Measurements from ENCODE around the gene SLAMF7. TPM values are rescaled to one million over a fixed set of nuclear protein-coding genes. Genes with fewer than 3 reads are reported as not detected.
A peak's percentile ranks its signal among the peaks of the same experiment; 100 is the strongest.

SLAMF7 gene
- total and polyA plus RNA-seq, 2 donors (not counting 1 experiment from before 2014, with no cell fraction given): 13.1 to 52.6 TPM

DNA sequence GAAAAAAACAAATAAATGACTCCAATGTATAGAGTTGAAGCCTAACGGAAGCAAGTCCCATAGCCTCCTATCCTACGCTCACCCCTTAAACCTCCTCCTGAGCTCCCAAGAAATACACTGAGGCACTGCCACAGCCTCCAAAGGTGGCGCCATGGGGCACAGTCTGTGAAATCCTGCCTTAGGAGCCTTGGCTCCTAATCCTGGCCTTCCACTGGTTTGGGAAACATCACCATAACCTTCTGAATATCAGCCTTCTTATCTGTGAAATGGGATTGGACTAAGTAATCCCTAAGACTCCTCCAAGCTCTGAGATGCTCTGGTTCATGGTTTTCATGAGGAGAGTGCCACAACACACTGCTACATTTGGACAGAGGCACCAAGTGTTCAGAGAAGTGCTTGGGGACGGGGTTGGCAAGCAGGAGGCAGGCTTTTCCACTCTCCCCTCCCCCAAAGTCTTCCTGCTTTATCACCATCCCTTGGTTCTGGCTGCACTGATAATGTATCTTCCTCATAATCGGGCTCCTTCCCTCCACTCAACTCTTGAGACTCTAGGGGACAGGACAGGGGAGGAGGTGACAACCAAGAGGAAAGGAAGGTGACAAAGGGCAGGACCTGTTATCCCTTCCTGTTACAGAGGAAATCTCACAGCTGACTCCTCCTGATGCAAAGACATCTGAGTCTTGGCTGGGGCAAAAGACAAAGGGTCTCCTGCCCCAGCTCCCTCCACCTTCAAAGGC is 2.7 kb downstream of the SLAMF7 start:
- Histone ChIP-seq H3K9ac (ENCODE audit: low read length) (no peak overlapping the region), H3K4me2 (replicated peaks; ENCODE audit: low read depth, low read length, poor library complexity, severe bottlenecking) (no peak overlapping the region), H3K27me3 (replicated peaks in 1 of 4; ENCODE audit: control extremely low read depth in 1 of 4, control insufficient read depth in 3 of 4, insufficient read depth in 4 of 4, low read length in 3 of 4) (no peaks in the 10 kb centered on the region), H3K27ac (ENCODE audit: low read length in 2 of 2) (no peak overlapping the region), H2AFZ (ENCODE audit: insufficient read depth, low read depth, low read length, poor library complexity, severe bottlenecking) (no peak overlapping the region), H3K36me3 (replicated peaks in 1 of 2; ENCODE audit: control extremely low read depth in 1 of 2, control insufficient read depth in 1 of 2, extremely low read depth in 1 of 2, insufficient read depth in 2 of 2, low read length in 1 of 2) (no peaks in the 10 kb centered on the region), H3K79me2 (ENCODE audit: control insufficient read depth, insufficient read depth, low read length) (peaks cover 16% of the 10 kb centered on the region), H3K4me3 (ENCODE audit: control extremely low read depth in 1 of 5, extremely low read depth in 1 of 5, insufficient read depth in 1 of 5, low read depth in 2 of 5, low read length in 4 of 5) (no peak overlapping the region), H3K4me1 (ENCODE audit: control insufficient read depth in 2 of 2, insufficient read depth in 2 of 2, low read length in 2 of 2) (peaks cover 25 to 39% of the 10 kb centered on the region in 2 donors), H3K9me3 (ENCODE audit: control extremely low read depth in 1 of 3, control insufficient read depth in 2 of 3, insufficient read depth in 1 of 3, low read length in 2 of 3) (peaks cover 0 to 5% (median 4%) of the 10 kb centered on the region in 3 donors), H4K20me1 (ENCODE audit: control insufficient read depth, insufficient read depth, low read length, poor library complexity, severe bottlenecking) (no peaks in the 10 kb centered on the region)
- intact Hi-C loops (cut with micrococcal nuclease): no loop called here
- H3K4me3 Mint-ChIP-seq: peak overlapping the region; percentile 91
- CTCF ChIA-PET: interaction anchor here (1.1 to 6.2 kb wide), 3 partner anchors 9 to 211 kb away, joined by 3 to 35 read pairs (median 5); partner anchors contain the start of gene ITLN2
- no peak for TF ChIP-seq EZH2 (IDR thresholded peaks at IDR 0.05; ENCODE audit: borderline replicate concordance, insufficient read depth, low read depth, low read length, poor library complexity, severe bottlenecking)
- TF ChIP-seq CTCF (IDR thresholded peaks at IDR 0.05): no peak
- POLR2A ChIA-PET: no interaction called here
- ATAC-seq (ENCODE audit: low read depth): no peak
- H3K27me3 Mint-ChIP-seq: no peaks in the 10 kb centered on the region
- DNase-seq: no peak
- H3K27ac Mint-ChIP-seq: no peak overlapping the region
- WGBS (ENCODE audit: insufficient coverage): no CpG with 5 or more reads among the region's 5 CpGs
- peaks cover 3% of the 10 kb centered on the region for H3K9me3 Mint-ChIP-seq (ENCODE audit: insufficient read depth)
- H3K4me1 Mint-ChIP-seq: peaks cover 61% of the 10 kb centered on the region

DNA sequence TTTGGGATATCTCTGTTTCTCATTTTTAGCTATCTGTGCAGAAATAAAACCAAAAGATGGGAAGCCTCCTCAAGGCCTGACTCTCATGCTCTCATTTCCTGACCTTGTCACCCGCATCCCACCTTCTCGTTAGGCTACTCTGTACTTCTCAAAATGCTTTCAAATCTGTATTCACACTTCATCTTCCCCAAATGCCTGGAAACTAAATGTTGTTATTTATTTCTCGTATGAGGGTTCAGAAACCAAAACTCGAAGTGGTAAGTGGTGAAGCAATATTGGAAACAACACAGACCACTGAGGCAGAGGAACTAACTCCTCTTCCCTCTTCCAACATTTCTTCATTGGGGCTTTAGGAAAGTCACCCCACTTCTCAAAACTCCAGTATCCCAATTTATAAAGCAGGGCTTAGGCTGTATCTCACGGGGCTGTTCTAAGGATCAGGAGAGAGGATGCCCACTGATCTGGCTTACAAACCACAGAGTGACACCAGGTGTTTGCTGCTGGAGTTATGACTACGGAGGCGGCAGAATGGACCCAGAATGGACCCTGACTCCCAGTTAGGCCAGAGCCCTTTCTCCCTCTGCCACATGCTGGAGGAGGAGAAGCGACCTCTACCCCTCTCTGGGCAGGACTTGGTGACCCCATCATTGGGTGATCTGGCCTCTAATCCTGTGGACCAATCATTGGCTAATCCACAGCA is 3.5 kb downstream of the SLAMF7 start:
- H3K27me3 Mint-ChIP-seq: no peaks in the 10 kb centered on the region
- CTCF ChIA-PET: interaction anchor here (0.6 to 6.2 kb wide), 4 partner anchors 8 to 210 kb away, joined by 3 to 35 read pairs (median 3); partner anchors contain the start of gene ITLN2
- Histone ChIP-seq H3K79me2 (ENCODE audit: control insufficient read depth, insufficient read depth, low read length) (peaks cover 16% of the 10 kb centered on the region), H4K20me1 (ENCODE audit: control insufficient read depth, insufficient read depth, low read length, poor library complexity, severe bottlenecking) (no peaks in the 10 kb centered on the region), H3K4me1 (ENCODE audit: control insufficient read depth in 2 of 2, insufficient read depth in 2 of 2, low read length in 2 of 2) (peaks cover 25 to 39% of the 10 kb centered on the region in 2 donors), H3K27me3 (replicated peaks in 1 of 4; ENCODE audit: control extremely low read depth in 1 of 4, control insufficient read depth in 3 of 4, insufficient read depth in 4 of 4, low read length in 3 of 4) (no peaks in the 10 kb centered on the region), H3K9ac (ENCODE audit: low read length) (no peak overlapping the region), H3K4me2 (replicated peaks; ENCODE audit: low read depth, low read length, poor library complexity, severe bottlenecking) (no peak overlapping the region), H2AFZ (ENCODE audit: insufficient read depth, low read depth, low read length, poor library complexity, severe bottlenecking) (no peak overlapping the region), H3K9me3 (ENCODE audit: control extremely low read depth in 1 of 3, control insufficient read depth in 2 of 3, insufficient read depth in 1 of 3, low read length in 2 of 3) (peaks cover 0 to under 1% (median 0%) of the 10 kb centered on the region in 3 donors), H3K4me3 (ENCODE audit: control extremely low read depth in 1 of 5, extremely low read depth in 1 of 5, insufficient read depth in 1 of 5, low read depth in 2 of 5, low read length in 4 of 5) (no peak overlapping the region), H3K36me3 (replicated peaks in 1 of 2; ENCODE audit: control extremely low read depth in 1 of 2, control insufficient read depth in 1 of 2, extremely low read depth in 1 of 2, insufficient read depth in 2 of 2, low read length in 1 of 2) (no peaks in the 10 kb centered on the region), H3K27ac (ENCODE audit: low read length in 2 of 2) (no peak overlapping the region)
- H3K27ac Mint-ChIP-seq: peak overlapping the region; percentile 13
- intact Hi-C loops (cut with micrococcal nuclease): no loop called here
- TF ChIP-seq EZH2 (IDR thresholded peaks at IDR 0.05; ENCODE audit: borderline replicate concordance, insufficient read depth, low read depth, low read length, poor library complexity, severe bottlenecking) (no peak), CTCF (IDR thresholded peaks at IDR 0.05) (no peak)
- ATAC-seq (ENCODE audit: low read depth): no peak
- H3K4me1 Mint-ChIP-seq: peaks cover 61% of the 10 kb centered on the region
- POLR2A ChIA-PET: no interaction called here
- WGBS (ENCODE audit: insufficient coverage): 80% methylated on average over 5 of the region's 8 CpGs
- no peaks in the 10 kb centered on the region for H3K9me3 Mint-ChIP-seq (ENCODE audit: insufficient read depth)
- no peak for DNase-seq
- peak overlapping the region; percentile 67 for H3K4me3 Mint-ChIP-seq

All from B cell (primary cell).